Measurements from ENCODE around the gene PXK. TPM values are rescaled to one million over a fixed set of nuclear protein-coding genes. Genes with fewer than 3 reads are reported as not detected.

The PXK gene
- total RNA-seq, 1 donor from 2014 or later: 21.9 TPM

DNA sequence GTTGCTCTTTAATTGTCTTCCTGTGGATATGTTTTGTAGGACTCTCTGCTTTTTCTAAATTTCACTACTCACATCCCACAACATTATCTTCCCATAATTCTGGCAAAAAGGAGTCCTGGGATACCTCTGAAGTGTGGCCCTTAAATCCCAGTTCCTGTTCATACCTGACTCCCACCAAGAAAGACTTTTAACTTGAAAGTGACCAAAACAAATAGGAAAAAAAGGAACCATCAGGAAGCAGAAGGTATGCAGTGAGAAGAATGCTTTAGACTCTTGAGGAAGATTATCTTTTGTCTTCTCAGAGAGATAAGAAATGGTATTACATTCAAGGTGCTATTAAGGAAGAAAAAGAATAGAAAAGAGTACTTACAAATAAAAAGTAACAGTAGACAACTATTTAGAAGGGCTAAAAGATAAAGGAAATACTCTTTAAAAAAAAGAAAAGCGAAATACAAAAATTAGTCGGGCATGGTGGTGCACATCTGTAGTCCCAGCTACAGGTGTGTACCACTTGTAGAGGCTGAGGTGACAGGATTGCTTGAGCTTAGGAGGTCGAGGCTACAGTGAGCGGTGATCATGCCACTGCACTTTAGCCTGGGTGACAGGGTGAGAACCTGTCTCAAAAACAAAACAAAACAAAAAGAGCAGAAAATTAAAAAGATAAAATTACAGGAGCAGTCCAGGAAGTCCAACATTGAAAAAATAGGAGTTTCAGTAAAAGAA, 46.8 kb downstream of the PXK start:
- no peak for DNase-seq (ENCODE audit: extremely low read depth, low read depth, low spot score)

DNA sequence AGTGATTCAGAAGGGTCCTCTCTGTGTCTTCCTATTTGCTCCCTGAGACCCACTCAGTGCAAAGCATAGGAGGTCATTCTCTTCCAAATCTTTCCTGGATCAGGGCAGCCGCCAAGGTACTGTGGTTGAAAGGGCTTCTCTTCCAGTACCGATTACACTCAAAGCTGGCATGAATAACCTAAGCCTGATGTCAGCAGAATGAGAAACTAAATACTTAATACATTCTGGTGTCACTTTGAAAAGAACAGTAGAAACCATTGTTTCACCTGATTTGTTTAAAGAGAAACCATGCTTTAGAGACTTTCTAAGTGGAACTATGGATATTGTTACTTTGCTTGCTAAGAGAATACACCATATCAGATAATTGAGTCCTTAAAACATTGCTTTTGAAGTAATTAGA, 50.8 kb downstream of the PXK start:
- no peak for DNase-seq (ENCODE audit: extremely low read depth, low read depth, low spot score)

DNA sequence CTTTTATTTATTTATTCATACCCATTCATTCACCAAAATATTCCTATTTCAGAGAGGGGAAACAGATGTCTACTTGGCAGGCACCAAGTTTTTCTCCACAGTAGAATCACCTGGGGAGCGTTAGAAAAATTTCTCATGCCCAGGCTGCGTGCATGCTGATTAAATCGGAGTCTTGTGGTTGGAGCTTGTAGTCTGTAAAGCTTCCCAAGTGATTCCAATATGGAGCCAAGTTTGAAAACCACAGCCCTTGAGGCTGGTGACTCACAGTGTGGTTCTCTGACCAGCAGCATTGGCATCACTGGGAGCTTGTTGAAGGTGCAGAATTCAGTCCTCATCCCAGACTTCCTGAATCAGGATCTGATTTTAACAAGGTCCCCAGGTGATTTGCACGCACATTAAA, 51.2 kb downstream of the PXK start:
- no peak for DNase-seq (ENCODE audit: extremely low read depth, low read depth, low spot score)

DNA sequence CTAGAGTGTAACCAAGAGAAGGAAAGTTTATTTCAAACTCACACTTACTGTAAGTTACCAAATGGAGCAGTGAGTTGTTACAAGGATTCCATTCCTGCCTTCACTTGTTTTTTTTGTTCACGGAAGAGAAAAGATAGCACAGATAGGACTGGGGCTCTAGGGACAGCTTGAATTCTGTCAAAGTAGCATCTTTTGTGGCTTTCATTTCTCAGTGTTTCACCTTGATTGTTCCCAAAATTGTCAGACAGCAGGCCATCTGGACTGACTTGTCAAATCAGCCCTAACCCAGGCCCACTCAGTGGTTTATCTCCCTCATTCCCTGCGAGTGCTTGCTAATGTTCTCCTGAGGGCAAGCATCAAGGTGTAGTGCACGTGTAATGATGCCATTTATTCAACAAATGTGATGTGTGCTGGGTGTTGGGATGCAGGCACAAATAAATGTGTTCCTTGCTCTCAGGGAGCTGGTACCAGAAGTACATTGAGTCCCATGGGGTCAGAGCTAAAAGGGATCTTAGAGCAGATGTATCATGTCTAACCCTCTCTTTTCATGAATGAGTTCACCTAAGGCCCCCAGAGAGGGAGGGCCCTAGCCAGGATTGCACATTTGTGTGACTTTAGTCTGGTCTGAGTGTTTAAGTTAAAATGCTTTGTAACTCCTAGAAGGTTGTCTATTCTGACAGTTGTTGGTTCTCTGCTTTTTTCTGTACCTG, 51.8 kb downstream of the PXK start:
- DNase-seq (ENCODE audit: extremely low read depth, low read depth, low spot score): no peak

DNA sequence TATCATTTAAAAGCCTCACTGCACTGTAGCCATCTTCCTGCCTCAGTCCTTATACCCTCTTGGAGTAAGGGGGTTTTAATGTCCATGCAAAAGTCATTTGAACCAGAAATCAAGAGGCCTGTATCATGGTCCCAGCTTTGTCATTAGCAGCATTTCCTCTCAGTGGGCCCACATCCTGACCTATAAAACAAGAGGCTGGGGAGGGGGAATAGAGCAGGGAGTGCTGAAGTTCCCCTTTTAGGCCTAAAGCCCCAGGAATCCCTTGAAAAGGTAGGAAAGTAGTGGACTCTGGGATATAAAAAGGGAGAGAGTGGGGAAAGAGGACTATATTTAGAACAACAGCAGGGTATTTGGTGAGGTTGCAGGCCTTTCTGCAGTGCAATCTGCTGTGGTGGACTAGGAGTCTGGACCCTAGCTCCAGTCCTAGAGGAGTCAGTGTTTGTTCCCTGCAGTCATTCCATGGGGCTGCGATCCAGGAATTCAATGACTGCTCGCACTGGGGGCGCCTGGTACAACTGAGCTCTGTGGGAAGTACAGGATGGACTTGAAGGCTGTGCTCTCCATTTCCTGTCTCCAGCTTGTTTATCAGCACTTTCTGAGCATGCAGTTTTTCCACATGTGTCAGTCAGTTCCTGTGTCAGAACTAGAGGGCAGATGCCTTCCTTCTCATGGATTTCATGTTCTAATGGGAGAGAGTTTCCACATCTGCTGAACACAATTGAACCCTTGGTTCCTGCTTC, 54.1 kb downstream of the PXK start:
- DNase-seq (ENCODE audit: extremely low read depth, low read depth, low spot score): peak; percentile 76

DNA sequence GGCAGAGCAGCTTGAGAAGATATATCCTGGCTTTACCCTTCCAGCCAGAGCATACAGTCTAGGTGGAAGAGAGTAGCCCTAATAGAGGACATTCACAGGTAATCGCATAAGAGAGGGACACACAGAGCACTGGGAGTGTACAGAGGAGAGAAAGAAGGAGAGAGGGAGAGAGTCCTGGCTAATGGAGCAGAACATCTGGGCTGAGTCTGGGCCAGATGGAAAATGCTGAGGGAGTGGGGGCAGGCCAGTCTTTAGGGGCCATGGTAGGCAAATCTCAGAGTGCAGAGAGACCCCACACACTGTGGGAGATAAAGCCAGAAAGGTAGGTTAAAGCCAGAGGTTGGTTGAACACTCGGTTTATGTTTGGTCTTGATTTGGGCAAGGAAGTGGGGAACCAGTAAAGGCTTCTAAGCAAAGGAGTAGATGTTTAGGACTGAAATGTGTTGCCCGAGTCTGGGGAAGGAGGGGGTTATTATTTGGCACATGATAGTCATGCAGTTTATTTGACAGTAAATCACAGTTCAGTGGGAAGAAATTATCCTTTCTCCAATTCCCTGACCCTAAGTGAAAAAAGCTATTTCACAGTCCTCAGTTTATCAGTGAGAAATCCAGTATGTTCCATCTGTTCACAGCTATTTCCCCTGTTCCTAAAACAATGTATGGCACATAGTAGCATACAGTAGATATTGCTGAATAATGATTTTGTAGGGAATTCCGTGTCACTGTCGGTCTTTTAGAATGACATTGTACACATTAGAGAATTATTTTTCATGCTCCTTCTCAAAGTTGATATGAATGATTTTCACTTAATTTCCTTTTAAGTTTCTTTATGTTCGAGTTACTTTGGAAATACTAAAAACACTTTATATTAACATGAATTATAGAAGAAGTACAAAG, 55.2 kb downstream of the PXK start:
- no peak for DNase-seq (ENCODE audit: extremely low read depth, low read depth, low spot score)

DNA sequence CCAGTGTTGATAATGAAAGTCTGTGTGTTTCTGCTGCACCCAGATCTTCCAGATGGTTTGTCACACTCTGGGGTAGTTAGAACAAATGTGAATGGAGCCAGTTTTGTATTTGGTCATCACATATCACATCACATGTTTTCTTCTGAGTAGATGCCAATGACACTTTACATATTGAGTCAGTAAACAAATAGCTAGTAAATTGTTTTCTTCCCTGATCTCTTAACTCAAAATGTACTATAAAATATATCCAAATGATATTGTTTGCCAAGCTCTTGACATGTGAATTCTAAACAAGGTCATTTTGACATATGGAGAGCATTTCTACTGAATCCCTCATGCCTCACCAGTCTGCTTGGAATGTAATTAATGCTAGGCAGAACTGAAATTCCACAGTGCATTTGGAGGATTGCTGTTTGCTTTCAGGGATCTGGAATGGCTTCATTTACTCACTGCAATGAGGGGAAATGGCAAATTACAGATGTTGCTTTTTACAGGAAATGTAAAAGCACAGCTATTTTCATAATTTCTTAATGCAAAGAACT, 55.9 kb downstream of the PXK start:
- peak; percentile 33 for DNase-seq (ENCODE audit: extremely low read depth, low read depth, low spot score)

DNA sequence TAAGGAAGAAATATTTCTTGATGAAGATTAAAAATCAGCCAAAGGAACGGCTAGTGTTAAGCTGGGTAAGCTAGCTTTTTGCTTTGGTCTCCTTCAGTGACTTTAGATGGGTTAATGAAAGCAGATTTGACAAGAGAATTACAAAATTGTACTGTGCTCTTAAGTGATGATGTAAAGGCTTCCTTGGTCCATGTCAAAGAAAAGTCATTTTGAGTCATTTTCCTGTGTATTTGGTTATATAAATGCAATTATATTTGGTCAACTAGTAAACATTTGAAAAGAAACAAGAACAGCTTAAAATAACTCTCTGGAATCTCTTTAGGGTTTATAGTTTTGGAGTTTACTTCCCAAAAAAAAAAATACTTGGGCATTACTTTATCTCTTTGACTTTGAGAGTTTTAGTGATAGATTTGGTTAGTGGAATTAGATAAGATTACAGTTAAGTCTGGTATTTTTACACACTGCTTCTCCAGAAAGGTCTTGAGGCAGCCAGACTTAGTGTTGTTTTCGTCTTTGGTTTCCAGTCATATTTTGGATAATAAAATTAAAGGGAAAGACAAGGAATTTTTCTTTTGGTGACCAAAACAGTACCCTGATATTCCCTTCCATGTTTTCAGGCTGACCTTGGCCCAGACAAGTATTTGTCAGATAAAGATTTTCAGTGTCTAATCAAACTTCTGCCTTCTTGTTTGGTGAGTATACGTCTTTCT, 58.6 kb downstream of the PXK start:
- DNase-seq (ENCODE audit: extremely low read depth, low read depth, low spot score): no peak

DNA sequence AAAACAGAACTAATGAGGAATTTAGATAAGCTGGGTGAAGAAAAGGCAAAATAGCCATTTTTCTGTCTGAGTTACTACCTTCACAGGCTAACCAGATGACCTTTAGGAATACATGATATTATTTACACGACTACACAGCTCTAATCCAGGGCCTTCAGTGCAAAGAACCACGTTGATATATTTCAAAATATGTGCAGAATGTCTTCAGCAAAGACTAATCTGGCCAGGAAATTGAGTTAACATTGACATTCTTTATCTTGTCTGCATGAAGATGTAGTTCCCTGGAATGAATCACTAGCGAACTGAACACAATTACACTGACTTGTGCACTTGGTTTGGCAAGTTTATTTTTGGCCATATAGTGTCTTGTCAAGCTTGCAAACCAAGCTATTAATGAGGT, 59.5 kb downstream of the PXK start:
- DNase-seq (ENCODE audit: extremely low read depth, low read depth, low spot score): no peak

DNA sequence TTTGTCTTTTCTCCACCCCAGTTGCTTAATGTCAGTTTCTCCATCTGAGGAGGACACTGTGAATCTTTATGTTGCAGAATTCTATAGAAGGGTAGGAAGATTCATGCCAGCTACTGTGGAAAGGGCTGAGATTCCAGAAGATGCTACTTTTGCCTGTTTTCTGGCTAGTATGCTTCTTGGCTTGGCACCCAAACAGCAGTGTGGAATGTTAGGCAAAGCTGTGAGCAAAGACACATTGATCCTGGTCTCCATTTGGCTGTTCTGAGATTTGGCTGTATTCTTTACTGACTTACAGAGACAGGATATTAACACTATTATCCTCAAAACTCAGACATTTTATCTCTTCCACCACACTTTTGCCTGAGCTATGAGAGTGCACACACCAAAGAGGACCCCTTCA, 61.6 kb downstream of the PXK start:
- DNase-seq (ENCODE audit: extremely low read depth, low read depth, low spot score): no peak

DNA sequence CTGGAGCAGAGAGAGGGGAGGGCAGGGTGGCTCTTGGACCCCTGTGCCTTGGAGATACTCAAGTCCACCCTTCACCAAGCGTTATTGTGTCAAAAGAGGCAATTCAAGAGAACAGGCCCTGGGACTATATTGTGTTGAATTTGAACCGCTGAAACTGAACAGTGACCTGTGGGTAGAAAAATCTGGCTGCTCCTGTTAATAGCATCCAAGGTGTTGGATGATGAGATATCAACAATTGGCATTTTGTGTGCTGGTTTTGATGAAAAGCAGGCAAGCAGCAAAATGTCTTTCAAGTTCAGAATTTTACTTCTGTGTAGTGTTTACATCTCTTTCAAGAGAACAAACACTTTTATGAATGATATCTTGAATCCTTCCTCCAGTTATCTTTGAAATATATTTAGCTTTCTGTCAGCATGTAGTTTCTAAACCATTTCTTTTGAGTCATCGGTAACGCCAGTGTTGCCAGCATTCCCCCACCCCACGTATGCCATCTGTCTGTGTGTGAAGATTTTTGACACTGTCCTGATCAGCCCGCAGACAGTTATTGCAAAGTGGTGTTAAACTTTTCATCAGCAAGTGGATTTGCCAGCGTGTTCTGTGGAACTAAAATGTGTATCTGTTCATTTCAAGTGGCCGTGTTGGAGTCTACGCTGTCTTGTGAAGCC, 66.1 kb downstream of the PXK start:
- DNase-seq (ENCODE audit: extremely low read depth, low read depth, low spot score): no peak

DNA sequence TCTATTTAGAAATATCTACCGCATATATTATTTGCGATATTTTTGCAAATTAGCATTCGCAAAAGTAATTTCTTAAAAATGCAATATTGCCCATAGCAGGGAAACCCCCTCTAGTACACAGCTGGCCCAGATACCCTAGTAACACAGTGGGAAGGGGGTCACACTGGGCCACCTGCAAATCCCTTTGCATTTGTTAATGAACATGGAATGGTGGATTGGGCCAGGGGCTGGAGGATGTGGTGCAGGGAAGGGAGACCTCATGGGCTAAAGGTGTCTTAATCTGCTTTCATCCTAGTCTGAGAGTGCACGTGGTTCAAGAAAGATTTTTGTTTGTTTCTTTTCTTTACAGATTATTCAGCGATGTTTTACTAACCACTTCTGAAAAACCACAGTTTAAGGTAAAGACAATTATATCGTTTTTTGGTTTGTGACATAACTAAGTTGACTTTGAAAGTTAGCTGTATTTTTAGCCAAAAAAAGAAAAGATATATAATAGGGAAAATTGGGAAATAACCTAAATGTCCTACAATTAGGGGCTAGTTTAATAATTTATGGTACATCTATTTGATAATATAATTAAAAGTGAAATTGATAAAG, 70.9 kb downstream of the PXK start:
- no peak for DNase-seq (ENCODE audit: extremely low read depth, low read depth, low spot score)

DNA sequence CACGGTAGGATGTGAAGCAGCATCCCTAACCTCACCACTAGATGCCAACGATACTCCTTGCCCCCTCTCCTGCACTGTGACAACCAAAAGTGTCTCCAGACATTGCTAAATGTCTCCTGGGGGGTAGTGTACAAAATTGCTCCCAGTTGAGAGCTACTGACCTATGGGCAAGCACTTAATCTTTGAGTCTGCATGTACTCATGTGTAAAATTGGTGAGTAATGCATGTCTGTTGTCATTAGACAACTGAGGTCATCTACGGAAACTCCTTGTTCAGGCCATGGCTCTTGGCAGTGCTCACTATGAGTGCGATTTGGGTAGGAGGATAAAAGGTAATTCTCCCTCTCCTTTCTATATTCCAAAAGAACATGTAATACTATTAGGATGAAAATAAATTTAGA, 71.7 kb downstream of the PXK start:
- DNase-seq (ENCODE audit: extremely low read depth, low read depth, low spot score): no peak

DNA sequence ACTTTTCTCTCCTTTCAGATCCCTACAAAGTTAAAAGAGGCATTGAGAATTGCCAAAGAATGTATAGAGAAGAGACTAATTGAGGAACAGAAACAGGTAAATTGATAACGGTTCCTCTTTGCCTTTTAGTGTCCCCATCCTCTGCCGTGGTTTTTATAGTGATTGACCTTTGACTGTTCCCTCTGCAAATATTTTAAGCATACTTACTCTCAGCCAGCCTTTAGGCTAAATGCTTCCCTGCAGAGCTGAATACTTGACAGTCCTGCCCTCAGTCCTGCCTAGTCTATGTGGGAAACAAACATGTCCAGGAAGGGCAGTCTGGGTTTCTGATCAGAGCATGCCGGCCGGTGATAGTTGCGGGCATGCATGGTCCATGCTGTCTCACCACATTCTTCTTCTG, 76.2 kb downstream of the PXK start:
- DNase-seq (ENCODE audit: extremely low read depth, low read depth, low spot score): no peak

DNA sequence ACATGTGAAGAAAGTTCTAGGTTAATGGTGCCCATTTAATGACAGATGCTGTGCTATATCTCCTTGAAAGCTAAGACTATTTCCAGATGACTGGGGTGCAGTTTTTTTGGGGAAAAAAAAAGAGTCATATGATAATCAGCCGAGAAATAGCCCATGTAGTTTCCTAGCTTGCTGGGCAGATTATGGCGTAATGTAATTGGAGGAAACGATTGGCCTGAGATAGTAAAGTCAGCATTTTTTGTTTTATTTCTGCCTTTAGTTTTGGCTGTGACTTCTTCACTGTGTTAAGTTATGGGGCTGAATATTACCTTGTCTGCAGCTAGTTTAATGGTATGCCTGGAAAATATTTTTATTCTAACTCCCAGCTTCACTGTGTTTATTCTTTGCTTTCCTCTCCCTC, 77.0 kb downstream of the PXK start:
- no peak for DNase-seq (ENCODE audit: extremely low read depth, low read depth, low spot score)

DNA sequence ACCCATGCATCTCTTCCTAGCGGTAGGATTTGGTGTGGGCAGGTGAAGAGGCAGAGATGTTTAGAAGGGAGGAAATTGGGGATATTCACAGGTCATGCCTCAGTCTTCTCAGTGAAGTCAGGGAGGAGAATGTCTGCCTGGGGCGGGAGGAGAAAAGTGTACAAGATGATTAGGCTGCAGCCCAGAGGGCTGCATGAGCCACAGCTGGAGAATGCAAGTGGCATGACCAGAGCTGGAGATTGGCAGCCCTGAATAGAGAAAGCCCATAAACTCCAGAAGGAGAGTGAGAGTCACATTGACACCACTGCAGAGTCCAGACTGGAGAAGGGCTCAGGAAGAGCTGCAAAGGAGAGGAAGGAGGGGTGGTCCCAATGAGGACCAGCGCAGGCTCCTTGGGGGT, 78.3 kb downstream of the PXK start:
- no peak for DNase-seq (ENCODE audit: extremely low read depth, low read depth, low spot score)

DNA sequence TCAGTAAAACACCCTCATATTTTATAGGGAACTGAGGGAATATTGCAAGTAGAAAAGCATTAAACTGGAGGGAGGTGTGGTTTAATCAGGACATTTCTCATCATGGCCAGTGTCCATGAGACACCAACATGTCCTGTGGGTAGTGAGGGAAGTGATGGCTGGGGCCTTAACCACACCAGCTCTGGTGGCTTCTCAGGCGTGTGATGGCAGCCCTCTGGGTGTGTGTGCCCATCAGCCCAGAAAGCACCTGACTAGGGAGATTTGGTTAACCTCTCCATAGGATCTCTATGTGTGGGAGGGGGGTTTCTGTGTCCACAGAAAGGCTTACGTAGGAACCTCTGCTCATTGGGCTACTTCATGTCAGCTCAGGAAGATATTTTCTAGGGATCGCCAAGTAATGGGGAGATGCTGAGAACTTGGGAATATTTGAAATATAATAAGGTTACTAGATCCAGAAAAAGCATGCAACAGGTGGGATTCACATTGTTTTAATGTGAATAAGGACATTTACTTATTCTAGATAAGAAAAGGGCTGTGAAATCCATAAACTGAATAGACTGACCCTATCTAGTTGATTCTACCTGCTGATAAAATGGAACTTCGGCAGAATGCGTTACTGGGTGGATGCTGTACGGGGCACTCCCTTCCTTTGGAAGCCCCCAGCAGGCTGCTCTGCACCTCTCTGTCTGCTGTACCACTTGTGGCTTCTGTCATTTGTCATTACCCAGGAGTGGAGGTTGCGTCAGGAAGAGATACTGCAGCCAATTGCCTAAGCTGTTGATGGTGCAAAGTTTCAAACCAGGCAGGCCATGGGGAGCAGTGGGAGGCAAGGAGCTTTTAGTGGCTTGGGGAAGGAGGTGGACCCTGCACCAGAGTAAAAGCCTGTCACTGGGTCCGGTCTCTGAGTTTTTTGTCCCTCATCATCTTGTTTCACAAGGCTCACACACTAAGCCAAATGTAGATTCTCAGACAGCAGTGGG, 79.4 kb downstream of the PXK start:
- DNase-seq (ENCODE audit: extremely low read depth, low read depth, low spot score): no peak

All from glomerular endothelial cell (primary cell).